Trophoblast cell (in vitro differentiated cells and primary cell): ENCODE measurements around the gene SLC41A3.

Experiments used
- DNase-seq, 2 donors: peaks; one replicate each; pipeline ENCODE4 v3.0.0-alpha.2; 2016
- H2AFZ ChIP-seq: 2 replicates; pipeline ENCODE4 v1.6.1; 2013; ENCODE audit warnings: low read length, moderate library complexity, mild to moderate bottlenecking; ENCODE audit not compliant: insufficient read depth, poor library complexity
- H2AK5ac ChIP-seq: 2 replicates; pipeline ENCODE4 v1.6.1; 2013; ENCODE audit warnings: mild to moderate bottlenecking, low read length
- H2BK120ac ChIP-seq: 2 replicates; pipeline ENCODE4 v1.6.1; 2013; ENCODE audit warnings: low read length, mild to moderate bottlenecking, moderate library complexity; ENCODE audit not compliant: insufficient read depth, poor library complexity
- H2BK12ac ChIP-seq: 2 replicates; pipeline ENCODE4 v1.6.1; 2013; ENCODE audit warnings: mild to moderate bottlenecking, low read length, moderate library complexity
- H2BK5ac ChIP-seq: 2 replicates; pipeline ENCODE4 v1.6.1; 2013; ENCODE audit warnings: low read length, low read depth, moderate library complexity, mild to moderate bottlenecking; ENCODE audit not compliant: poor library complexity
- H3K14ac ChIP-seq: 2 replicates; pipeline ENCODE4 v1.6.1; 2013; ENCODE audit warnings: mild to moderate bottlenecking, low read length
- H3K18ac ChIP-seq: 2 replicates; pipeline ENCODE4 v1.6.1; 2013; ENCODE audit warnings: mild to moderate bottlenecking, low read length
- H3K23ac ChIP-seq: 2 replicates; pipeline ENCODE4 v1.6.1; 2013; ENCODE audit warnings: low read length
- H3K27ac ChIP-seq: 2 replicates; pipeline ENCODE4 v1.5.1; 2013; ENCODE audit warnings: low read depth, mild to moderate bottlenecking, inconsistent platforms, low read length, moderate library complexity
- H3K27me3 ChIP-seq: 2 replicates; pipeline ENCODE4 v1.6.1; 2013; ENCODE audit warnings: inconsistent platforms, mild to moderate bottlenecking, low read length, moderate library complexity; ENCODE audit not compliant: insufficient read depth
- H3K36me3 ChIP-seq, 2 experiments: 1 replicate in 1 of 2; 2 replicates in 1 of 2; pipeline ENCODE4 v1.6.1; 2013; ENCODE audit warnings: low read length in 2 of 2, mild to moderate bottlenecking in 2 of 2, moderate library complexity in 1 of 2; ENCODE audit not compliant: insufficient read depth in 2 of 2, control insufficient read depth in 1 of 2
- H3K4ac ChIP-seq: 2 replicates; pipeline ENCODE4 v1.6.1; 2013; ENCODE audit warnings: low read depth, mild to moderate bottlenecking, low read length, moderate library complexity
- H3K4me1 ChIP-seq, 2 experiments: 1 replicate in 1 of 2; 2 replicates in 1 of 2; pipeline ENCODE4 v1.6.1; 2013; ENCODE audit warnings: low read length in 2 of 2, mild to moderate bottlenecking in 2 of 2, moderate library complexity in 1 of 2; ENCODE audit not compliant: insufficient read depth in 2 of 2, control insufficient read depth in 1 of 2
- H3K4me2 ChIP-seq: 2 replicates; pipeline ENCODE4 v1.6.1; 2013; ENCODE audit warnings: inconsistent platforms, mild to moderate bottlenecking, low read length, moderate library complexity
- H3K4me3 ChIP-seq: 2 replicates; pipeline ENCODE4 v1.5.1; 2013; ENCODE audit warnings: mild to moderate bottlenecking, low read depth, low read length, inconsistent platforms
- H3K79me1 ChIP-seq: one replicate; pipeline ENCODE4 v1.6.1; 2013; ENCODE audit warnings: low read length
- H3K79me2 ChIP-seq: 2 replicates; pipeline ENCODE4 v1.6.1; 2013; ENCODE audit warnings: low read length, mild to moderate bottlenecking; ENCODE audit not compliant: control insufficient read depth, insufficient read depth, poor library complexity
- H3K9ac ChIP-seq: 2 replicates; pipeline ENCODE4 v1.6.1; 2013; ENCODE audit warnings: mild to moderate bottlenecking, low read length
- H3K9me3 ChIP-seq: 2 replicates; pipeline ENCODE4 v1.6.1; 2013; ENCODE audit warnings: low read depth, mild to moderate bottlenecking, control low read depth, inconsistent platforms, low read length; ENCODE audit not compliant: insufficient read depth
- H4K12ac ChIP-seq: 2 replicates; pipeline ENCODE4 v1.6.1; 2013; ENCODE audit warnings: low read depth, mild to moderate bottlenecking, low read length, moderate library complexity
- H4K8ac ChIP-seq: 2 replicates; pipeline ENCODE4 v1.6.1; 2013; ENCODE audit warnings: low read depth, mild to moderate bottlenecking, low read length, moderate library complexity
- H4K91ac ChIP-seq: one replicate; pipeline ENCODE4 v1.6.1; 2013; ENCODE audit warnings: low read depth, mild to moderate bottlenecking, low read length, moderate library complexity
- WGBS: extraction: QIAGEN DNeasy Blood & Tissue Kit; methylation state at CpG from one replicate; pipeline ENCODE4 v1.1.7; 2013; ENCODE audit warnings: missing lambda C conversion rate; ENCODE audit not compliant: insufficient read length, insufficient coverage; ENCODE audit errors: extremely low coverage; 5-methylcytosine and 5-hydroxymethylcytosine counted together

SLC41A3 gene

DNA sequence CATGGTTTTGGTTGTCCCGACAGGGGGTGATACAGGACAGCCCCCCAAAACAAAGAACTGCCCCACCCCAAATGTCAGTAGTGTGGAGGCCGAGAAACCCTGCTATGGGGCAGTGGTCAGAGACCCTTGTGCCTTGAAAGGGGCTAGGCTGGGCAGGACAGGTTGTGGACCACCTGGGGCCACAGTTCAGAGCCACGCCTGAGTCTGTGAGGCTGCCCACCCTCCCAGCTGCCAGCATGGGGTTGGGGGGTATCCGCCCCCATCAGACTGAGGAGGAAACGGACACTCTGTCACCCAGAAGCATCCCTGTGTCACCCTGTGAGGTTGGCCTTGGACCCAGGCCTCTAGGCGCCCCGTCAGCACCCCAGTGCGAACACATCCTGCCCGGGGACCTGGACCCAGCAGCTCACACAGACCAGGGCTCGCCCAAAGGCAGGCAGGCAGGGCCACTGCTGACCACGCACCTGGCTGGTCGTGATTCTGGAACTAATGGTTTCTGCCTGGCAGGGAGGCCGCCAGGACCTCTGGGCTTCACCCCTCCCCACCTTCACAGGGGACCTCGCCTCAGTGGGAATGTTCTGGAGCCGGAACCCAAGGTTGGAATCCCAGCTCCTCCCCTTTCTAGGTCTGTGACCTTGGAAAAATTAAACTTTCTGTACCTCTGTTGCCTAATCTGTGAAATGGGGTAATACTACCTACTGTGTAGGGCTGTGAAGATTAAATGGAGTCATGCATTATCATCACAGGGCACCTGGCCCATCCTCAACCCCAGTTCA, 1.4 kb downstream of the SLC41A3 start:
- Histone ChIP-seq H4K12ac (no peak overlapping the region), H3K36me3 (peaks cover 0 to 1% of the 10 kb centered on the region in 2 experiments), H3K79me1 (peaks cover 11% of the 10 kb centered on the region), H2BK5ac (no peak overlapping the region), H3K27ac (no peak overlapping the region), H2AFZ (no peak overlapping the region), H2BK12ac (no peak overlapping the region), H3K4me1 (peaks cover 0 to 6% of the 10 kb centered on the region in 2 experiments), H3K14ac (no peak overlapping the region), H3K4ac (no peak overlapping the region), H3K9ac (no peak overlapping the region), H2AK5ac (no peak overlapping the region), H3K27me3 (no peaks in the 10 kb centered on the region), H4K91ac (no peak overlapping the region), H3K23ac (no peak overlapping the region), H3K4me3 (no peak overlapping the region), H2BK120ac (no peak overlapping the region), H3K9me3 (peaks cover 1% of the 10 kb centered on the region), H4K8ac (no peak overlapping the region), H3K4me2 (no peak overlapping the region), H3K79me2 (peaks cover 2% of the 10 kb centered on the region), H3K18ac (no peak overlapping the region)
- DNase-seq, result no peak
- no CpG with 5 or more reads among the region's 15 CpGs for WGBS

- no peak overlapping the region for H2BK120ac ChIP-seq
- H2BK5ac ChIP-seq, result no peak overlapping the region
- H4K8ac ChIP-seq, result no peak overlapping the region
- DNase-seq, result peak; percentile 99
- no peak overlapping the region for H4K12ac ChIP-seq
- no peak overlapping the region for H3K4me2 ChIP-seq
- H4K91ac ChIP-seq, result no peak overlapping the region
- H3K27ac ChIP-seq, result no peak overlapping the region
- H3K4me3 ChIP-seq, result no peak overlapping the region
- H3K79me2 ChIP-seq, result peaks cover 2% of the 10 kb centered on the region
- no peak overlapping the region for H3K23ac ChIP-seq
- no peak overlapping the region for H3K9ac ChIP-seq
- no peak overlapping the region for H2AK5ac ChIP-seq
- peaks cover 0 to 1% of the 10 kb centered on the region in 2 experiments for H3K36me3 ChIP-seq
- WGBS, result no CpG with 5 or more reads among the region's 9 CpGs
- H3K4me1 ChIP-seq, result peaks cover 0 to 6% of the 10 kb centered on the region in 2 experiments
- H3K9me3 ChIP-seq, result peaks cover 1% of the 10 kb centered on the region
- H3K79me1 ChIP-seq, result peaks cover 11% of the 10 kb centered on the region
- H3K4ac ChIP-seq, result no peak overlapping the region
- H3K18ac ChIP-seq, result no peak overlapping the region
- H3K14ac ChIP-seq, result no peak overlapping the region
- no peaks in the 10 kb centered on the region for H3K27me3 ChIP-seq
- H2BK12ac ChIP-seq, result no peak overlapping the region
- no peak overlapping the region for H2AFZ ChIP-seq
These were observed 2.1 kb downstream of the SLC41A3 start for GRCh38 chr3:126081618-126082361.

DNA sequence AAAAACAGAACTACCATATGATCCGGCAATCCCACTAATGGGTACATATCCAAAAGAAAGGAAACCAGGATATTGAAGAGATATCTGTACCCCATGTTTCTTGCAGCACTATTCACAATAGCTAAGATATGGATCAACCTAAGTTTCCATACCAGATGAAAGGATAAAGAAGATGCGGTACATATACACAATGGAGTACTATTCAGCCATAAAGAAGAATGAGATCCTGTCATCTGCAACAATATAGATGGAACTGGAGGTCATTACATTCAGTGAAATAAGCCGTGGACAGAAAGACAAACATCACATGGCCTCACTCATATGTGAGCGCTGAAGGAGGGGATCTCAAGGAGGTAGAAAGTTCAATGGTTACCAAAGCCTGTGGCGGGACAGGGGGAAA, 3.0 kb downstream of the SLC41A3 start:
- Histone ChIP-seq H4K8ac (no peak overlapping the region), H3K4me2 (no peak overlapping the region), H3K27me3 (no peaks in the 10 kb centered on the region), H3K79me1 (peaks cover 11% of the 10 kb centered on the region), H3K9ac (no peak overlapping the region), H2AFZ (no peak overlapping the region), H2BK12ac (no peak overlapping the region), H3K79me2 (peaks cover 2% of the 10 kb centered on the region), H3K36me3 (peaks cover 0 to 1% of the 10 kb centered on the region in 2 experiments), H3K4ac (no peak overlapping the region), H2AK5ac (no peak overlapping the region), H3K18ac (no peak overlapping the region), H4K91ac (no peak overlapping the region), H3K4me1 (peaks cover 0 to 6% of the 10 kb centered on the region in 2 experiments), H2BK5ac (no peak overlapping the region), H3K27ac (no peak overlapping the region), H4K12ac (no peak overlapping the region), H3K4me3 (no peak overlapping the region), H3K23ac (no peak overlapping the region), H3K14ac (no peak overlapping the region), H2BK120ac (no peak overlapping the region), H3K9me3 (peaks cover 1% of the 10 kb centered on the region)
- DNase-seq, result no peak
- no CpG with 5 or more reads among the region's 5 CpGs for WGBS

DNA sequence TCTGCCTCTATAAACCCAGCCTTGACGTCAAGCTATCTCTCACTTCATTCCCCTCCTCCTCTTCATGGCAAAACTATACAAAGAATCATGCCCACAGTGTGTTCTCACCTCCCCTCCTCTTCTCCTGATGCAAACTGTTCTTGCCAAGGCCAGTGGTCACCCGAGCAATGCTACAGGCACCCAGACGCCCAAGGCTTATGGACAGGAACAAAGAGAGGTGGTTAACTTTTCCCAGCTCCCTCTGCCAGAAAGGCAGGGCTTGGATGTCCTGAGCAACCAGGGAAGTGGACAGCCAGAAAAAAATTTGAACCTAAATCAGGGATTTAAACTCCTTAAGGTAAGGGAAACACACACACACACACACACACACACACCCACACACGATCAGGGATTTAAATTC, 5.1 kb downstream of the SLC41A3 start:
- Histone ChIP-seq H3K79me1 (peaks cover 5% of the 10 kb centered on the region), H3K4me3 (no peak overlapping the region), H3K4ac (no peak overlapping the region), H3K79me2 (peaks cover 2% of the 10 kb centered on the region), H3K9me3 (no peaks in the 10 kb centered on the region), H4K91ac (no peak overlapping the region), H3K4me2 (no peak overlapping the region), H2BK120ac (no peak overlapping the region), H3K36me3 (no peaks in the 10 kb centered on the region), H4K12ac (no peak overlapping the region), H3K27me3 (no peaks in the 10 kb centered on the region), H3K4me1 (no peaks in the 10 kb centered on the region), H3K18ac (no peak overlapping the region), H3K14ac (no peak overlapping the region), H3K27ac (no peak overlapping the region), H2AK5ac (no peak overlapping the region), H2AFZ (no peak overlapping the region), H4K8ac (no peak overlapping the region), H2BK12ac (no peak overlapping the region), H3K9ac (no peak overlapping the region), H3K23ac (peak overlapping the region; percentile 85), H2BK5ac (no peak overlapping the region)
- no CpG with 5 or more reads among the region's 4 CpGs for WGBS
- DNase-seq, result no peak
